ENCODE measurements around the gene CLDN18. TPM values are rescaled to one million over a fixed set of nuclear protein-coding genes. Genes with fewer than 3 reads are reported as not detected.

The CLDN18 gene
- total and polyA plus RNA-seq, 2 experiments from 2014 or later, result 0.19 TPM; not detected in 1

DNA sequence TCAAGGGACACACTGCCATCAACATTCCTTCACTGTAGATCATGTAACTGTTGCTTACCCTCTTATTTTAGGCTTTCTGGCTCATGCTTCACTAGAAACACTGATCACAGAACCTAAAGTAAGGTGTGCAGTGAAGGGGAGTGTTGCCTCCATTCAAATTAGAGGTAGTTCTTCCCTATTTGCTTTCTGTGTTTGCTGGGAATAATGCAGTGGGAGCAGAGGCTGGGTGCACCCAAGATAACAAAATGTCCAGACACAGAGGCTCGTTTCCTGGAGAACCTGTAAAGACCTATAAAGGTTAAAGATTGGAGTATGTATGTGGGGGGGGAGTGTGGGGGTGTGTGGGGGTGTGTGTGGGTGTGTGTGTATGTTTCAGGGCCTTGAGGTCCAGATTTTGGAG, 2.1 kb upstream of the CLDN18 start:
- ATAC-seq (no peak), DNase-seq (ENCODE audit: low spot score) (no peak)
- Histone ChIP-seq H3K27me3 (ENCODE audit: insufficient read depth) (no peaks in the 10 kb centered on the region), H3F3A (replicated peaks; ENCODE audit: low read depth) (no peaks in the 10 kb centered on the region), H4K20me1 (replicated peaks; ENCODE audit: insufficient read depth) (no peaks in the 10 kb centered on the region), H3K4me2 (no peak overlapping the region), H3K36me3 (ENCODE audit: insufficient read depth) (no peaks in the 10 kb centered on the region), H3K4me3 (no peak overlapping the region), H3K4me1 (ENCODE audit: insufficient read depth) (no peaks in the 10 kb centered on the region), H3K27ac (ENCODE audit: low read depth) (no peak overlapping the region), H3K9me2 (ENCODE audit: insufficient read depth) (peaks cover 4% of the 10 kb centered on the region; the same call in 1 of the 2 replicates), H2AFZ (no peak overlapping the region), H3K79me2 (replicated peaks; ENCODE audit: insufficient read depth) (no peaks in the 10 kb centered on the region)
- H3K4me3 Mint-ChIP-seq, result no peak overlapping the region
- no peak overlapping the region for H3K27ac Mint-ChIP-seq
- H3K9me3 Mint-ChIP-seq, result no peaks in the 10 kb centered on the region
- no peaks in the 10 kb centered on the region for H3K36me3 Mint-ChIP-seq (ENCODE audit: low read depth)
- H3K4me1 Mint-ChIP-seq, result no peaks in the 10 kb centered on the region
- TF ChIP-seq ZNF331 (CRISPR knock-in tag; IDR thresholded peaks at IDR 0.05; ENCODE audit: low read depth) (no peak), JUNB (IDR thresholded peaks at IDR 0.05; ENCODE audit: unreplicated experiment) (no peak), POLR2AphosphoS5 (IDR thresholded peaks at IDR 0.05; ENCODE audit: low read depth) (no peak), EZH2 (IDR thresholded peaks at IDR 0.05; ENCODE audit: low read depth, unreplicated experiment) (no peak), NANOG (IDR thresholded peaks at IDR 0.05; ENCODE audit: borderline replicate concordance) (no peak), ZNF114 (CRISPR knock-in tag; IDR thresholded peaks at IDR 0.05) (no peak), CREB1 (CRISPR knock-in tag; IDR thresholded peaks at IDR 0.05; ENCODE audit: low read depth) (no peak), STAT1 (IDR thresholded peaks at IDR 0.05; ENCODE audit: unreplicated experiment) (no peak), EZH2phosphoT487 (IDR thresholded peaks at IDR 0.05; ENCODE audit: unreplicated experiment) (no peak)
- TF ChIP-seq, protein P1, sequence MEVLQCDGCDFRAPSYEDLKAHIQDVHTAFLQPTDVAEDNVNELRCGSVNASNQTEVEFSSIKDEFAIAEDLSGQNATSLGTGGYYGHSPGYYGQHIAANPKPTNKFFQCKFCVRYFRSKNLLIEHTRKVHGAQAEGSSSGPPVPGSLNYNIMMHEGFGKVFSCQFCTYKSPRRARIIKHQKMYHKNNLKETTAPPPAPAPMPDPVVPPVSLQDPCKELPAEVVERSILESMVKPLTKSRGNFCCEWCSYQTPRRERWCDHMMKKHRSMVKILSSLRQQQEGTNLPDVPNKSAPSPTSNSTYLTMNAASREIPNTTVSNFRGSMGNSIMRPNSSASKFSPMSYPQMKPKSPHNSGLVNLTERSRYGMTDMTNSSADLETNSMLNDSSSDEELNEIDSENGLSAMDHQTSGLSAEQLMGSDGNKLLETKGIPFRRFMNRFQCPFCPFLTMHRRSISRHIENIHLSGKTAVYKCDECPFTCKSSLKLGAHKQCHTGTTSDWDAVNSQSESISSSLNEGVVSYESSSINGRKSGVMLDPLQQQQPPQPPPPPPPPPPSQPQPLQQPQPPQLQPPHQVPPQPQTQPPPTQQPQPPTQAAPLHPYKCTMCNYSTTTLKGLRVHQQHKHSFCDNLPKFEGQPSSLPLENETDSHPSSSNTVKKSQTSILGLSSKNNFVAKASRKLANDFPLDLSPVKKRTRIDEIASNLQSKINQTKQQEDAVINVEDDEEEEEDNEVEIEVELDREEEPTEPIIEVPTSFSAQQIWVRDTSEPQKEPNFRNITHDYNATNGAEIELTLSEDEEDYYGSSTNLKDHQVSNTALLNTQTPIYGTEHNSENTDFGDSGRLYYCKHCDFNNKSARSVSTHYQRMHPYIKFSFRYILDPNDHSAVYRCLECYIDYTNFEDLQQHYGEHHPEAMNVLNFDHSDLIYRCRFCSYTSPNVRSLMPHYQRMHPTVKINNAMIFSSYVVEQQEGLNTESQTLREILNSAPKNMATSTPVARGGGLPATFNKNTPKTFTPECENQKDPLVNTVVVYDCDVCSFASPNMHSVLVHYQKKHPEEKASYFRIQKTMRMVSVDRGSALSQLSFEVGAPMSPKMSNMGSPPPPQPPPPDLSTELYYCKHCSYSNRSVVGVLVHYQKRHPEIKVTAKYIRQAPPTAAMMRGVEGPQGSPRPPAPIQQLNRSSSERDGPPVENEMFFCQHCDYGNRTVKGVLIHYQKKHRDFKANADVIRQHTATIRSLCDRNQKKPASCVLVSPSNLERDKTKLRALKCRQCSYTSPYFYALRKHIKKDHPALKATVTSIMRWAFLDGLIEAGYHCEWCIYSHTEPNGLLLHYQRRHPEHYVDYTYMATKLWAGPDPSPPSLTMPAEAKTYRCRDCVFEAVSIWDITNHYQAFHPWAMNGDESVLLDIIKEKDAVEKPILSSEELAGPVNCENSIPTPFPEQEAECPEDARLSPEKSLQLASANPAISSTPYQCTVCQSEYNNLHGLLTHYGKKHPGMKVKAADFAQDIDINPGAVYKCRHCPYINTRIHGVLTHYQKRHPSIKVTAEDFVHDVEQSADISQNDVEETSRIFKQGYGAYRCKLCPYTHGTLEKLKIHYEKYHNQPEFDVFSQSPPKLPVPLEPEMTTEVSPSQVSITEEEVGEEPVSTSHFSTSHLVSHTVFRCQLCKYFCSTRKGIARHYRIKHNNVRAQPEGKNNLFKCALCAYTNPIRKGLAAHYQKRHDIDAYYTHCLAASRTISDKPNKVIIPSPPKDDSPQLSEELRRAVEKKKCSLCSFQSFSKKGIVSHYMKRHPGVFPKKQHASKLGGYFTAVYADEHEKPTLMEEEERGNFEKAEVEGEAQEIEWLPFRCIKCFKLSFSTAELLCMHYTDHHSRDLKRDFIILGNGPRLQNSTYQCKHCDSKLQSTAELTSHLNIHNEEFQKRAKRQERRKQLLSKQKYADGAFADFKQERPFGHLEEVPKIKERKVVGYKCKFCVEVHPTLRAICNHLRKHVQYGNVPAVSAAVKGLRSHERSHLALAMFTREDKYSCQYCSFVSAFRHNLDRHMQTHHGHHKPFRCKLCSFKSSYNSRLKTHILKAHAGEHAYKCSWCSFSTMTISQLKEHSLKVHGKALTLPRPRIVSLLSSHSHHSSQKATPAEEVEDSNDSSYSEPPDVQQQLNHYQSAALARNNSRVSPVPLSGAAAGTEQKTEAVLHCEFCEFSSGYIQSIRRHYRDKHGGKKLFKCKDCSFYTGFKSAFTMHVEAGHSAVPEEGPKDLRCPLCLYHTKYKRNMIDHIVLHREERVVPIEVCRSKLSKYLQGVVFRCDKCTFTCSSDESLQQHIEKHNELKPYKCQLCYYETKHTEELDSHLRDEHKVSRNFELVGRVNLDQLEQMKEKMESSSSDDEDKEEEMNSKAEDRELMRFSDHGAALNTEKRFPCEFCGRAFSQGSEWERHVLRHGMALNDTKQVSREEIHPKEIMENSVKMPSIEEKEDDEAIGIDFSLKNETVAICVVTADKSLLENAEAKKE (CRISPR knock-in tag; IDR thresholded peaks at IDR 0.05), result no peak
- TF ChIP-seq, protein P2, sequence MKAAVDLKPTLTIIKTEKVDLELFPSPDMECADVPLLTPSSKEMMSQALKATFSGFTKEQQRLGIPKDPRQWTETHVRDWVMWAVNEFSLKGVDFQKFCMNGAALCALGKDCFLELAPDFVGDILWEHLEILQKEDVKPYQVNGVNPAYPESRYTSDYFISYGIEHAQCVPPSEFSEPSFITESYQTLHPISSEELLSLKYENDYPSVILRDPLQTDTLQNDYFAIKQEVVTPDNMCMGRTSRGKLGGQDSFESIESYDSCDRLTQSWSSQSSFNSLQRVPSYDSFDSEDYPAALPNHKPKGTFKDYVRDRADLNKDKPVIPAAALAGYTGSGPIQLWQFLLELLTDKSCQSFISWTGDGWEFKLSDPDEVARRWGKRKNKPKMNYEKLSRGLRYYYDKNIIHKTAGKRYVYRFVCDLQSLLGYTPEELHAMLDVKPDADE (IDR thresholded peaks at IDR 0.05), result no peak
- TF ChIP-seq, protein P3, sequence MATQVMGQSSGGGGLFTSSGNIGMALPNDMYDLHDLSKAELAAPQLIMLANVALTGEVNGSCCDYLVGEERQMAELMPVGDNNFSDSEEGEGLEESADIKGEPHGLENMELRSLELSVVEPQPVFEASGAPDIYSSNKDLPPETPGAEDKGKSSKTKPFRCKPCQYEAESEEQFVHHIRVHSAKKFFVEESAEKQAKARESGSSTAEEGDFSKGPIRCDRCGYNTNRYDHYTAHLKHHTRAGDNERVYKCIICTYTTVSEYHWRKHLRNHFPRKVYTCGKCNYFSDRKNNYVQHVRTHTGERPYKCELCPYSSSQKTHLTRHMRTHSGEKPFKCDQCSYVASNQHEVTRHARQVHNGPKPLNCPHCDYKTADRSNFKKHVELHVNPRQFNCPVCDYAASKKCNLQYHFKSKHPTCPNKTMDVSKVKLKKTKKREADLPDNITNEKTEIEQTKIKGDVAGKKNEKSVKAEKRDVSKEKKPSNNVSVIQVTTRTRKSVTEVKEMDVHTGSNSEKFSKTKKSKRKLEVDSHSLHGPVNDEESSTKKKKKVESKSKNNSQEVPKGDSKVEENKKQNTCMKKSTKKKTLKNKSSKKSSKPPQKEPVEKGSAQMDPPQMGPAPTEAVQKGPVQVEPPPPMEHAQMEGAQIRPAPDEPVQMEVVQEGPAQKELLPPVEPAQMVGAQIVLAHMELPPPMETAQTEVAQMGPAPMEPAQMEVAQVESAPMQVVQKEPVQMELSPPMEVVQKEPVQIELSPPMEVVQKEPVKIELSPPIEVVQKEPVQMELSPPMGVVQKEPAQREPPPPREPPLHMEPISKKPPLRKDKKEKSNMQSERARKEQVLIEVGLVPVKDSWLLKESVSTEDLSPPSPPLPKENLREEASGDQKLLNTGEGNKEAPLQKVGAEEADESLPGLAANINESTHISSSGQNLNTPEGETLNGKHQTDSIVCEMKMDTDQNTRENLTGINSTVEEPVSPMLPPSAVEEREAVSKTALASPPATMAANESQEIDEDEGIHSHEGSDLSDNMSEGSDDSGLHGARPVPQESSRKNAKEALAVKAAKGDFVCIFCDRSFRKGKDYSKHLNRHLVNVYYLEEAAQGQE (IDR thresholded peaks at IDR 0.05; ENCODE audit: unreplicated experiment), result no peak
- TF ChIP-seq, protein P4, sequence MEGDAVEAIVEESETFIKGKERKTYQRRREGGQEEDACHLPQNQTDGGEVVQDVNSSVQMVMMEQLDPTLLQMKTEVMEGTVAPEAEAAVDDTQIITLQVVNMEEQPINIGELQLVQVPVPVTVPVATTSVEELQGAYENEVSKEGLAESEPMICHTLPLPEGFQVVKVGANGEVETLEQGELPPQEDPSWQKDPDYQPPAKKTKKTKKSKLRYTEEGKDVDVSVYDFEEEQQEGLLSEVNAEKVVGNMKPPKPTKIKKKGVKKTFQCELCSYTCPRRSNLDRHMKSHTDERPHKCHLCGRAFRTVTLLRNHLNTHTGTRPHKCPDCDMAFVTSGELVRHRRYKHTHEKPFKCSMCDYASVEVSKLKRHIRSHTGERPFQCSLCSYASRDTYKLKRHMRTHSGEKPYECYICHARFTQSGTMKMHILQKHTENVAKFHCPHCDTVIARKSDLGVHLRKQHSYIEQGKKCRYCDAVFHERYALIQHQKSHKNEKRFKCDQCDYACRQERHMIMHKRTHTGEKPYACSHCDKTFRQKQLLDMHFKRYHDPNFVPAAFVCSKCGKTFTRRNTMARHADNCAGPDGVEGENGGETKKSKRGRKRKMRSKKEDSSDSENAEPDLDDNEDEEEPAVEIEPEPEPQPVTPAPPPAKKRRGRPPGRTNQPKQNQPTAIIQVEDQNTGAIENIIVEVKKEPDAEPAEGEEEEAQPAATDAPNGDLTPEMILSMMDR (conservative IDR thresholded peaks at IDR 0.05; ENCODE audit: low read depth in 2 of 2), result no peak
- H3K27me3 Mint-ChIP-seq (ENCODE audit: insufficient read depth, low read depth, poor library complexity), result peaks cover 8% of the 10 kb centered on the region
